SH-SY5Y (cell line): Measurements from ENCODE around the gene FHAD1.

Experiments
- GATA2 ChIP-seq: IDR thresholded peaks from 2 replicates; pipeline ENCODE4 v1.6.1; 2011; ENCODE audit warnings: mild to moderate bottlenecking, low read depth, low read length
- GATA3 ChIP-seq: IDR thresholded peaks from 2 replicates; pipeline ENCODE4 v1.6.1; 2011; ENCODE audit warnings: low read depth, mild to moderate bottlenecking, low read length, moderate library complexity

DNA sequence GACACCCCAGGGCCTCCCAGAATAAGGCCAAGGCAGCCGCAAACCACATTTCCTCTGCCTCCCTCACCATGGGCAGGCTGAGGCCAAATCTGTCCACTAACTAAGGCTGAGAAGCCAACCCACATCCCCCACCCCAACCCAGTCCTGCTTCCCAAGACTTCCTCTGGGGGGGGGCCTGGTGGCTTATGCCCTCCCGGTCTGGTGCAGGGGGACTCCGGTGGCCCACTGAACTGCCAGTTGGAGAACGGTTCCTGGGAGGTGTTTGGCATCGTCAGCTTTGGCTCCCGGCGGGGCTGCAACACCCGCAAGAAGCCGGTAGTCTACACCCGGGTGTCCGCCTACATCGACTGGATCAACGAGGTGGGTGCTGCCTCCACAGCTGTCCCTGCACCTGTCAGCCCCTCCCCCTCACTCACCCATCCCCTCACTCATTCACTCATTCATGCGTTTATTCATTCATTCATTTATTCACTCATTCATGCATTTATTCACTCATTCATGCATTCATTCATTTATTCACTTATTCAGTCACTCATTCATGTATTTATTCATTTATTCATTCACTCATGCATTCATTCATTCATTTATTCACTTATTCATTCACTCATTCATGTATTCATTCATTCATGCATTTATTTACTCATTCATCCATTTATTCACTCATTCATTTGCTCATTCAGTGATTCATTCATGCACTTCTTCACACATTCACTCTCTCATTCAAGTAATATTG lies 198.5 kb downstream of the FHAD1 start:
- TF ChIP-seq GATA3 (no peak), GATA2 (no peak)
